Hematopoietic multipotent progenitor cell (in vitro differentiated cells): Measurements from ENCODE around the gene ZMYND8. TPM values are rescaled to one million over a fixed set of nuclear protein-coding genes. Genes with fewer than 3 reads are reported as not detected.
A peak's percentile ranks its signal among the peaks of the same experiment; 100 is the strongest.
"Not testable (repeated sequence)": the region's sequence is repeated elsewhere in the genome, so short reads cannot be mapped to it uniquely, and the experiment has no call there.

Source experiments
- DNase-seq, 3 donors: peaks; one replicate each; pipeline ENCODE4 v3.0.0-alpha.2; 2011 to 2015; ENCODE audit warnings: low read depth in 2 of 3, low spot score in 2 of 3
- total RNA-seq: library from RNA; depleted of rRNA; stranded (reverse); fragments of >200 nt; gene quantifications from one replicate; pipeline ENCODE4 v1.2.3, GENCODE V29; 2012

ZMYND8 gene
- total RNA-seq, 1 donor: 38.2 TPM

DNA sequence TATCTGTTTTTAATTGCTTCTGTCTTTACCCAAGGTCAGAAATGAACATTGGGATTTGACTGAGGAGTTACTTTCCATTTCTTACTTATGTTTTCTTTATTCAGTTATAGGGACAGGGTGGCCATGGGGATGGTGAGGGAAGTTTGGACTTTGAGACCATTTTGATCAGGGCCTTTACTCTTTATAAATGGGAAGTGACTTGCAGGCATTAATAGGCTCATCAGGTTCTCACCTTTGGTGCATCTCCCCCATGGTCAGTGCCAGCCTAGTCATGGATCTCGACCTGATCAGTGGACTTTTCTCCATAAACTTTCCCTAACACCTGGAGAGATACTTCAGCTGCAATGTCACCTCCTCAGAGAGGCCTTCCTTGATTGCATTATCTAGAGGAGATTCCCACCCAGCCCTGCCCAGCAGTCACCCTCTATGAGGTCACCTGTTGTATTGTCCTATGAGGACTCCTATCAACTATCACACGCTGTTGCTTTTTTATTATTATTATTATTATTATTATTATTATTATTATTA lies 16.8 kb upstream of the ZMYND8 start:
- DNase-seq: no peak

DNA sequence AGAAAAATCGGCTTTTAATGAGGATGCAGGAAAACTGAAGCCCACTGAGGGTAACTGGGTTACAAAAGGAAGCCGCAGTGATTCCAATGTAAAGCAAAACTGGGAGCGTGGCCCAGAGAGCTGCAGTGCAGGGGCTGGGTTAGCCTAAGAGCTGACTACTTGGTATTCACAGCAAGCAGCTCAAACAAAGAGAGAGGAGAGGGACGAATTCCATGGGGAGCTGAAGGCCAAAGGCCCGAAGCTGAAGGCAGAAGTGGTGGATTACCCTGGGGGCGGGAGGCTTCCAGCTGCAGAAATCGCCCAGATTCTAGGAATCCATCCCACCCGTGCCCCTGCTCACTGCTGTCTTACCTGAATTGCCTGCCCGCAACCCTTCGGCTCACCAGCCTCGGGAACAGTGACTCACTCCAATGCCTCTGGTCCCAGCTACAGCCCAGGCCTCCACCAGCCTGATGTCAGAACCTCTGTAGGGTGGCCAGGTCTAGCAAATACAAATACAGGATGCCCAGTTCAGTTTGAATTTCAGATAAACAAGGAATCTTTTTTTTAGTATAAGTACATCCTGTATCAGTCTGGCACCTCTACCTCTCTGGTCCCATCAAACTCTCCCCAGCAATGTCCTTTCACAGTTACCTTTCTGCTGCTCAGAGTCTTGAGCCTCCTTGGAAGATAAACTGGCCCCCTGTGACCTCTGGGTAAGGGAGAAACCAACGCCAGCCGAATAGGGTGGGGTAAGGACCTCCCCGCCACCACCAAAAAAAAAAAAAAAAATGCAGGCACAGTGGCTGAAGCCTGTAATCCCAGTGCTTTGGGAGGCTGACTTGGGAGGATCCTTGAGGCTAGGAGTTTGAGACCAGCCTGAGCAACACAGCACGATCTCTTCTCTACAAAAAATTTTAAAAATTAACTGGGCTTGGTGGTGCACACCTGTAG lies 14.6 kb upstream of the ZMYND8 start:
- no peak for DNase-seq

GRCh38 chr20:47370214-47370613 lies 13.7 kb upstream of the ZMYND8 start:
- DNase-seq: no peak

- DNase-seq: no peak
These were observed 11.8 kb upstream of the ZMYND8 start for GRCh38 chr20:47368301-47368700.

- not testable (repeated sequence) for DNase-seq
These were observed 9.8 kb upstream of the ZMYND8 start for GRCh38 chr20:47366301-47366700.

DNA sequence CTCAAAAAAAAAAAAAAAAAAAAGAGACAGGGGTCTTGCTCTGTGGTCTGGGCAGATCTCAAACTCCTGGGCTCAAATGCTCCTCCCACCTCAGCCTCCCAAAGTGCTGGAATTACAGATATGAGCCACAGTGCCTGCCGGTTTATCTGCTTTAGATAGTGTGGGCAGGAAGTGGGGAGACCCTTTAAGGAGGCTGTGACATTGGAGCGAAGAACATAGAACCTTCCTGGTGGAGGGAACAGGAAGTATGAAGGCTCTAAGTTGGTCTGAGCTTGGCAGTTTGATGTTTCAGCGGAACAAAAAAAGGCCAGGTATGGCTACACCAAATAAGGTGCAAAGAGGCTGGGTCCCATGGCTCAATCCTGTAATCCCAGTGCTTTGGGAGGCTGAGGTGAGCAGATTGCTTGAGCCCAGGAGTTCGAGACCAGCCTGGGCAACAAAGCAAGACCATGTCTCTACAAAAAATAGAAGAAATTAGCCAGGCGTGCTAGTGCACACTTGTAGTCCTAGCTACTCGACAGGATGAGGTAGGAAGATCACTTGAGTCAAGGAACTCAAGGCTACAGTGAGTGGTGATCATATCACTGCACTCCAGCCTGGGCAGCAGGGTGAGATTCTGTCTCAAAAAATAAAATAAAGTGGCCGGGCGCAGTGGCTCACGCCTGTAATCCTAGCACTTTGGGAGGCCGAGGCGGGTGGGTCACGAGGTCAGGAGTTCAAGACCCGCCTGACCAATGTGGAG lies 8.7 kb upstream of the ZMYND8 start:
- no peak for DNase-seq

DNA sequence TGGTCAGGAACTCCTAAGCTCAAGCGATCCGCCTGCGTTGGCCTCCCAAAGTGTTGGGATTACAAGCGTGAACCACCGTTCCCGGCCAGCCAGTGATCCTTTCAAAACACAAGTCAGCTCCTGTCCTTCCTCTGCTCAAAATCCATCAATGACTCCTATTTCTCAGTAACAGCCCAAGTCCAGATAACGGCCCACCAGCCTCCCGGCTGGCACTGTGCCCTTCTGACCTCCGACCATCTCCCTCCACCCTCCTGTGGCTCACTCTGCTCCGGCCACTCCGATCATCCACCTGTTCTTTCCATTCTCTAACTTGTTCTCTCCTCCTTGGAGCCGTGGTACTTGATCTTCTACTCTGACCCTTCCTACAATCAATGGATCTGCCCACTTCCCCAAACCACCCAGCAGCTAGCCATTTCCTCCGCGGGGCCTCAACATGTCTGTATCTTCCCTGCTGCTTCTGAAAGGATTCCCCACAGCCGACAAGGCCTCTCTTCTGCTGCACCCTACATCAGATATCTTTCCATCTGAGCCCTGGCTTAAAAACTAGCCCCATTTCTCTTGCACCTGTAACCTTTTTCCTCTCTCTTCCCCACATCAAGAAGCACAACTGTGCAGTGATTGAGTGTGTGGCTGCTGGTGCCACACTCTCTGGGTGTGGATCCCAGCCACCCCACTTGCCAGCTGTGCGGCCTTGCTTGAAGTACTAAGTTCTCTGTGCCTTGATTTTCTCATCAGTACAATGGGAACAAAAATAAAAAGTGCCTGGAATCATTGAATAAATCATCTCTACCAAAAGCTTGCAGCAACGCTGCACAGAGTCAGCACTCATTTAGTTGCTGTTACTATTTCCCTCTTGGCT lies 6.1 kb upstream of the ZMYND8 start:
- no peak for DNase-seq

DNA sequence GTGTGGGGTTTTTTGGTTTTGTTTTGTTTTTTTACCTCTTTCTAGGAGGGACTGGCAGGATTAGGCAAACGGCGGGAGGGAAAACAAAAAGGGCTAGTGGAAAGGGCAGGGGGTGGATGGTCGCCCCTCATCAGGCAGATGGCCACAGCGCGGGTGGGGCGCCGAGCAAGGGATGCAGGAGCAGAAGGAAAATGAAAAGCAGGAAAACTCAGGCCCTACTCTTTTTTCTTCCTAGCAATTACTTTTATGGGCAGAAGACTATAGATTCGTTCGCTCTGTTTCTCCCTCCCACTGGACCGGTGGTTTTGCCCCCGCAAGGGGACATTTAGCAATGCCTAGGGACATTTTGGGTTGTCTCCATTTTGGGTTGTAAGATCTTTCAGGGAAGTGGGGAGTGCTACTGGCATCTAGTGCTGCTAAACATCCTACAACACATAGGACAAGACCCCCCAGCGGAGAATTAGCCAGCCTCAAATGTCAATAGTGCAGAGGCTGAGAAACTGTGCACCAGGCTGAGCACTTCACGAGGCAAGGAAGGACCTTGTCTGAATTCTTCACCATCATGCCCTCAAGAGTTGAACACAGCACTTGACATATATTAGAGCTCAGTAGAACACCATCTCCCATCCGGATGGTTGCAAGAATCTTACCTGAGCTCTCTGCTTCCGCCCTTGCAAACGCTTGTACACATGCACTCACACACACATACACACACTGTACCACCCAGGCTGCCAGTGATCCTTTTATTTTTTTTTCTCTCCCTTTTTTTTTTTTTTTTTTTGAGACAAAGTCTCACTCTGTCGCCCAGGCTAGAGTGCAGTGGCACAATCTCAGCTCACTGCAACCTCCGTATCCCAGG lies 4.8 kb upstream of the ZMYND8 start:
- peak in 1 of 3 donors; percentile 49 for DNase-seq

GRCh38 chr20:47360297-47361056 lies 4.0 kb upstream of the ZMYND8 start:
- peak in 2 of 3 donors; percentile 93 to 98 for DNase-seq

DNA sequence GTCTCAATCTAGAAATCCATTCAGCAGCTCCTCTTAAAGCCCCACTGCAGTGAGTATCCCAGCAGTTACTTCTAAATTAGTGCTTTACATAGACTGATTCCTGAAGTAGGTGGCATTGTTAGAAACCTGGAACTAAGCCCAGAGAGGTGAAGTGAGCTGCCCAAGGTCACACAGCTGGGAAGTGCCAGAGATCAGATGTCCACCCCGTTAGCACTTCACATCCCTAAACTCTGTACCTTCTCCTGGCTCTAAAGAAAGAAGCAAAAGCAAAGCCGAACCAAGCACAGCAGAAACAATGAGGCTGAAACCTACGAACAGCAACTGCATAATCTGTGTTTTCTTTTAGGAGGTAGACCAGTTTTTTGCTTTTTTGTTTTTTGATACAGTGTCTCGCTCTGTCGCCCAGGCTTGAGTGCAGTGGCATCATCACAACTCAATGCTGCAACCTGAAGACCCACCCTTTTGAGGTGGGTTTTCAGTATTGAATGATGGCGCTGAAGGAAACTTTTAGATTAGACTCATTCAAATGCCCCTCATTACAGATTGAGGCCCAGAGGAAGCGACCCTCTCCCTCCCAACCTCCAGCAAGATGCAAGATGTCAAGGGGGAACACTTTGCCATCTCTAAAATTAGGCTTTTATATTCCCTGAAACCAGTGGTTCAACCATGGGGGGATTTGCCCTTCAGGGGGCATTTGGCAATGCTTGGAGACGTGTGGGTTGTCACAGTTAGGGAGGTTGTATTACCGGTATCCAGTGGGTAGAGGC lies 3.2 kb upstream of the ZMYND8 start:
- DNase-seq: no peak

GRCh38 chr20:47358672-47359529 lies 2.4 kb upstream of the ZMYND8 start:
- no peak for DNase-seq

DNA sequence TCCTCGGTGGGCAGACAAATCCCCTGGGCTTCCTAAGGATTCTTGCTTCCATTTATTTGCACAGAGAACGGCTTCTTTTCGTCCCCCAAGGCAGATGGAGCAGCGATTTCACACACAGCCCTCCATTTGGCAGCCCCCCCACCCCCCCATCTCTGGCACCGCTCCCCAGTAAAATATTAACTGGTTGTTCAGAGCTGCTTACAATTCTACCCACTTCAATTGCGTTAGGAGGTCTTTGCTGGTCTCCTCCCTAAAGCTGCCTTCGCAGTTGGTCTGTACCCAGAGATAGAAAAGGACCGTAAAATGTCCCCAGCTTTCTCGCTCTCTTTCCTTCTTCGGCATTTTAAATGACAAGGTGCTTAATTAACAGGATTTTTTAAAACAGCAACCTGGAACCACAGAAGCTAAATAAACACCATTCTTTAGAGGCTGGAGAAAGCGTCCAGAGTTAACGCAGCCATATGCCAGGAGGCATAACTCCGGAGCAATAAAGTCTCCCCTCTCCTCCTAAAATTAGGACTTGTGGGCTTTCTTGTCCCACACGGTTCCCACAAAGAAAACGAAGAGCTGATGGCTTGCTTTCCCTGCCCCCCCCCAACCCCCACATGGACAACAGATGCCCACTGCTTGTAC lies 1.7 kb upstream of the ZMYND8 start:
- no peak for DNase-seq

- peak; percentile 42 to 80 (median 78) for DNase-seq
These were observed 968 bp upstream of the ZMYND8 start for GRCh38 chr20:47357296-47358038.

GRCh38 chr20:47356220-47356525 lies 326 bp downstream of the ZMYND8 start:
- DNase-seq: no peak

GRCh38 chr20:47355489-47356219 lies 845 bp downstream of the ZMYND8 start:
- no peak for DNase-seq
